A172 (cell line): ENCODE measurements around the gene SERPINA10. TPM values are rescaled to one million over a fixed set of nuclear protein-coding genes. Genes with fewer than 3 reads are reported as not detected.
"Not testable (repeated sequence)": the region's sequence is repeated elsewhere in the genome, so short reads cannot be mapped to it uniquely, and the experiment has no call there.

Experiments used
- DNase-seq: peaks from one replicate; pipeline ENCODE4 v3.0.0-alpha.2; 2015; ENCODE audit warnings: low spot score
- total RNA-seq: library from RNA; depleted of rRNA; stranded (reverse); fragments of >200 nt; shearing (Covaris generic); gene quantifications from 2 replicates; pipeline ENCODE4 v1.2.3, GENCODE V29; 2014; rRNA removed

SERPINA10 gene
- total RNA-seq, 1 experiment from 2014 or later: not detected

GRCh38 chr14:94284221-94284620 lies 8.8 kb downstream of the SERPINA10 start:
- no peak for DNase-seq

DNA sequence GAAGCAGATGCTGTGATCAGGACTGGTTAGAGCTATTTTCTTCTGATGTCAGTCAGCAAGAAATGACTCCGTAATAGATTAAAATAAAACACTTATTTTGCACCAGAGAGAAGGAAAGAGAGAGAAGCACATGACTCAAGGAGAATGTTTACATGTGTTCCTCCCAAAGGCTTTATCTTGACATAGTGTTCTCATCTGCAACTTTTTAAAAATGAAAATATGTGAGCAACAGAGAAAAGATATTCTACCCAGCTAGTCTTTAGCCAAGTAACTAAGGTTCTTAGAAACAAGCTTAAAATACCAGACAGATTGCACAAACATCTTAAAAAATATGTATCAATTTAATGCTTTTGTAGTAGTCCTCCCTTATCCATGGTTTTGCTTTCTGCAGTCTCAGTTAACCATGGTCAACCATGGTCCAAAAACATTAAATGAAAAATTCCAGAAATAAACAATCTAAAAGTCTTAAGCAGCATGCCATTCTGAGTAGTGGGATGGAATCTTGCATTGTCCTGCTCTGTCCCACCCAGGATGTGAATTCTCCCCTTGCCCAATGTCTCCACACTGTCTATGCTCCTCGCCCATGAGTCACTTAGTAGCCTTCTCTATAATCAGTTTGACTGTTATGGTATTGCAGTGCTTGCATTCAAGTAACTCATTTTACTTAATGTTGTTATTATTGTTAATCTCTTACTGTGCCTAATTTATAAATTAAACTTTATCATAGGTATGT lies 9.9 kb downstream of the SERPINA10 start:
- DNase-seq: no peak

- no peak for DNase-seq
Measured at GRCh38 chr14:94278731-94279130, 14.3 kb downstream of the SERPINA10 start.

GRCh38 chr14:94276898-94277561 lies 16.0 kb downstream of the SERPINA10 start:
- DNase-seq: not testable (repeated sequence)

DNA sequence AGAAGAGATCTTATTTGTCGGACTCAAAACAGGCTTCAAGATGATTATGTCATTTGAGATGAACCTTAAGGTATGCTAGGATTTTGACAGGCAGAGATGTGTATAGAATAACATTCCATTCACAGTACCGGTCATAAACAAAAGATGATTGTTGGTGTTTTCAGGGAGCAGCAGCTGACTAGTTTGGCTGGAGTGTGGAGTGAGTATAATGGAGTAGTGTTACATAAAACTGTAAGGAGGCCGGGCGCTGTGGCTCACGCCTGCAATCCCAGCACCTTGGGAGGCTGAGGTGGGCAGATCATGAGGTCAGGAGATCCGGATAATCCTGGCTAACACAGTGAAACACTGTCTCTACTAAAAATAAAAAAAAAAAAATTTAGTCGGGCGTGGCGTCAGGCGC lies 23.9 kb downstream of the SERPINA10 start:
- no peak for DNase-seq

GRCh38 chr14:94268582-94268981 lies 24.5 kb downstream of the SERPINA10 start:
- not testable (repeated sequence) for DNase-seq

DNA sequence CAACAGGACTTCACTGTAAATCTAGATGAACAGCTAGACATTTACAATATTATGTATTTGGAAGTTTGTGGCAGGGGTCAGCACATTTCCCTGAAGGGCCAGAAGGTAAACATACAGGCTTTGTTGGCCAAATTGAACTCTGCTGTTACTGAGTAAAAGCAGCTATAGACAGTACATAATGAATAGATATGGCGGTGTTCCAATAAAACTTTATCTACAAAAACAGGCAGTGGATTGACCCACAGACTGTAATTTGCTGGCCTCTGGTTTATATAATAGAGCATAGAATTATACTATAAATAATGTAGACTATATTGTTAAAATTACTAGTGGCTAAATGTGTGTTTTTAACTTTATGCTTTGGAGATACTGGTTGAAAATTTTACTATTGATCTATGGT lies 25.7 kb downstream of the SERPINA10 start:
- DNase-seq: no peak

DNA sequence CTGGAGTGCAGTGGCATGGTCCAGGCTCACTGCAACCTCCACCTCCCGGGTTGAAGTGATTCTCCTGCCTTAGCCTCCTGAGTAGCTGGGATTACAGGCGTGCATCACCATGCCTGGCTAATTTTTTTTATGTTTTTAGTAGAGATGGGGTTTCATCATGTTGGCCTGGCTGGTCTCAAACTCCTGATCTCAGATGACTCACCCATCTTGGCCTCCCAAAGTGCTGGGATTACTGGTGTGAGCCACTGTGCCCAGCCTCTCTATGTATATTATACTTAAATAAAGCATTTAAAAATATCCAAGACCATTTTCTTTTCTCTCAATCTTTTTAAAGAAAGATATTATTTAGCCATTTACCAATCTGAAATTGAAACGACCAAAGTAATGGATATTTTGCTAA lies 28.9 kb downstream of the SERPINA10 start:
- not testable (repeated sequence) for DNase-seq

DNA sequence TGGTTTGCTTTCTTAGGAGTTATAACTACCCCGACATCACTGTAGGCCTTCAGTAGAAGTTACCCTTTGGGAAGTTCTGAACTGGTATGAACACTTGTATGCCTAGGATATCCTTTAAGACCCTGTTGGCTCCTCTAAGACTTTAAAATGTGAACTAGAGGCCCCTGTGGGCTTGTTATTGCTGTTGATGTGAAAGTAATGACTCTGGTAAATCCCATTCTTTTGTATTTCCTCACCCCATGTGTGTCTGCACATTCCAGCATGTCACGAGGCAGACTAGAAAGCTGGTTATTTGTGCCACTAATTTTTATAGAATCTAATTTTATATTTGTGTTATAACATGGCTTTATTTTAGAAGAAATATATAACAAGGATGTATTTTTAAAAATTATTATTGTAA lies 48.9 kb downstream of the SERPINA10 start:
- no peak for DNase-seq

DNA sequence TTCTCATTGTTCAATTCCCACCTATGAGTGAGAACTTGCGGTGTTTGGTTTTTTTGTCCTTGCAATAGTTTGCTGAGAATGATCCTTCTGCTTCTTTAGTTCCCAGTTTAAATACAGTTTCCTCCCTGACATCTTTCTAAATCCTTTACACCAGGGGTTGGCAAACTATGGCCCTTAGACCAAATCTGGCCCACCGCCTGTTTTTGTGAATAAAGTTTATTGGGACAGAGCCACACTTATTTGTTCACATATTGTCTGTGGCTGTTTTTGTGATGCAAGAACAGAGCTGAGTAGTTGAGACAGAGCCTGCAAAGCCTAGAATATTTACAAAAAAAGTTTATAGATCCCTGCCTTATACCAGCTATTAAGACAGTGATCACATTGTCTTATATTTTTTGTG lies 53.7 kb downstream of the SERPINA10 start:
- no peak for DNase-seq

DNA sequence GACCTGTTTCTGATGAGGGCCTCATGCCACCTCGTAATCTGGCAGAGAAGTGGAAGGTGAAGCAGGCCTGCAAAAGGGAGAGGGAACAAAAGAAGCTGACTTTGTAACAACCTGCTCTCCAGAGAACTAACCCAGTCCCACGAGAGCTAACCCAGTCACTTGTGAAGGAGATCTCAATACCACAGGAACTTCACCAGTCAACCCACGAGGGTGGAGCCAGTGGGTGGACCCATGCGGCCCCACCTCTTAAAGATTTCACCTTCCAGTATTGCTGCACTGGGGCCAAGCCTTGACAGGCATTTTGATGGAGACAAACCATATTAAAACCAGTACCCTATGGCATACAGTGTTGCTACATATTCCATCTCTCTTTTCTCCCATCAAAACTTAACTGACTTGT lies 55.1 kb downstream of the SERPINA10 start:
- DNase-seq: no peak

DNA sequence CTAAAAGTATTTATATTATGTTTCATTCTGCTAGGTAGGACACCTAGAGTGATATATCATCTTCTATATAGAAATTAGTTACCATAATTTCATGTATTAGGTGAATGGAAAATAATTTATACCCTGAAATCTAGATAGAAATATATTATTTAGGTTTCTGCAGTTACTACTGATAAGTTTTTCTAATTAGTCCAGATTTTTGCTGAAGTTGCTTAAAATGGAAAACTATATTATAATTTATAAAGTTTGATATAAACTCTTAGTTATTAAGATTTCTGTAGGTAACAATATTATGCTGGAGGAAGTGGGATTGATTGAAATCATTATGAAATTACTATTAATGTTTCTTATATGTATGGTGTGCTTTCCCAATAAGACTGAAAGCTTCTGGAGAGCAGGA lies 56.0 kb downstream of the SERPINA10 start:
- no peak for DNase-seq

Other genes with a start within 250 kb of the SERPINA10 start
- gene DDX24, start 212.1 kb downstream of the SERPINA10 start, total RNA-seq: 142 and 162 TPM in 2 replicates
- 8.8 and 11.1 TPM in 2 replicates for gene IFI27L1, start 212.0 kb downstream of the SERPINA10 start, total RNA-seq
- 5.9 and 10.1 TPM in 2 replicates for gene IFI27, start 182.5 kb downstream of the SERPINA10 start, total RNA-seq
- 86.1 and 89.0 TPM in 2 replicates for gene IFI27L2, start 163.7 kb downstream of the SERPINA10 start, total RNA-seq
- 1.5 and 3.6 TPM in 2 replicates for gene PPP4R4, start 118.9 kb downstream of the SERPINA10 start, total RNA-seq
- gene SERPINA6, start 30.1 kb upstream of the SERPINA10 start, total RNA-seq: not detected in 2 replicates
- not detected in 2 replicates for gene SERPINA2, start 73.4 kb upstream of the SERPINA10 start, total RNA-seq
- gene SERPINA1, start 95.3 kb upstream of the SERPINA10 start, total RNA-seq: 0.78 and 1.2 TPM in 2 replicates
- gene SERPINA11, start 159.5 kb upstream of the SERPINA10 start, total RNA-seq: not detected in 2 replicates
- 0.34 TPM in 1 of 2 replicates, not detected in the other for gene SERPINA9, start 182.9 kb upstream of the SERPINA10 start, total RNA-seq
- not detected in 2 replicates for gene SERPINA12, start 216.2 kb upstream of the SERPINA10 start, total RNA-seq